HG02885 (cell line): Measurements from ENCODE around the gene BRF1.
"Not testable (repeated sequence)": the region's sequence is repeated elsewhere in the genome, so short reads cannot be mapped to it uniquely, and the experiment has no call there.

ENCODE experiments used
- ATAC-seq: cut with Tn5 transposase; IDR thresholded peaks from one replicate; pipeline ENCODE4 v1.9.1; 2021; ENCODE audit warnings: mild to moderate bottlenecking; ENCODE audit not compliant: unreplicated experiment, poor library complexity

BRF1 gene

DNA sequence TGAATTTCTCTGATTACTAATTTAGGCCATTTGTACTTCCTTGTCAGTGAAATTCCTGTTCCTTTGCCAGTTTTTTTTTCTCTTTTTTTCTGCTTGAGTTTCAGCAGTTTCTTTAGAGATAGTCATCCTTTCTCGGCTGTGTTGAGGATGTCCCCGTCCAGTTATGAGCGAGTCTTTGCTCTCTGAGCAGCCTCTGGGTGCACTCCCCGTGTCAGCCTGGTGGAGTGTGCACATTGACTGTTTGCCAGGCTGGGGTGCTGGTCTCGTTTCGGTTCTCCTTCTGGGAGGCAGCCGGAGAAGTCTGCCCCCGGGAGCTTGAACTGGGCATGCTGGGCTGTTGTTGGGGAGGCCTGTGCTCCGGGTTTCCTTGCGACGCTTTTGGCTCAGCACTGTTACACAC, 16.7 kb upstream of the BRF1 start:
- ATAC-seq = no peak

- no peak for ATAC-seq
Measured at GRCh38 chr14:105316968-105317510, 16.2 kb upstream of the BRF1 start.

DNA sequence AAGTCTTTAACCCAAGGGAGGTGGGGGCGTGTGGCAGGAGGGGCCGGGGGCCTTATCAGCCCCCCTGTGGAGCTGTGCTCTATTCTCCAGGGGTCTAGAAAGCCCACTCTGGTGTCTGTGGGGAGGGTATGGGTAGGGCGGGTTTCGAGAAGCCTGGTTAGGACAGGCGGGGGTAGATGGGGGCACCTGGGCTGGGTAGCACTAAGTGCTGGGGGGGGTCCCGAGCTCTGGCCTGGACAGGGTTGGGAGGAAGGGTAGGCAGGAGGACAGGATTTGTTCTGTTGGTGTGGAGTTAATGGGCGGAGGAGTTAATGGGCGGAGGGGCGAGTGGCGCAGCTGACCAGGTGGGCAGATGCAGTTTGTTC, 15.8 kb upstream of the BRF1 start:
- no peak for ATAC-seq

GRCh38 chr14:105315941-105316576, 15.3 kb upstream of the BRF1 start:
- ATAC-seq = no peak

DNA sequence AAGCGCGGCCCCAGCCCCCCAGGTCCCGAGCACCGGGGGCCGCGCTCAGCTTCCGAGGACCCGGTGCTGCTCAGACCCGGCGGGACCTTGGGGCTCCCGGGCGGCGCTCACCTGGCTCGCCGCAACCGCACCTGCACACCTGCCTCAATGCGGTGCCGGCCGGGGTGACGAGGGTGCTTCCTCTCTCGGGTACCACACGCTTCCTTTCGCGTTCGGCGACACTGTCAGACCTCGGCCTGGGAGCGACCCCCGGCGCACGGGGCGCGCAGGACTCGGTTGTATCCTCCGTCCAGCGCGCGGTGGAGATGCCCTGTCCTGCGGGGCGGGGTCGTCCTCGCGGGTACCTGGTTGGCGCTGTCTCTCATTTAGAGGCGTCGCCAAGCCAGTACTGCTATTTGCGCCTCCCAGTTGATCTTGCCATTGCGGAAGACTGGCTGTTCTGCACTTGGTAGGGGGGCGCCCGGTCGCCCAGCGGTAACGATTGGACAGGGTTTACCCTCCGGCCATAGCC, 14.5 kb upstream of the BRF1 start:
- ATAC-seq = peak; percentile 22

- ATAC-seq = peak; percentile 79
Measured at GRCh38 chr14:105314287-105315200, 13.7 kb upstream of the BRF1 start, which contains the start of gene PACS2. PACS2 (plus strand) TSS chr14:105314748; CDS start chr14:105314919, 171 bp downstream.

DNA sequence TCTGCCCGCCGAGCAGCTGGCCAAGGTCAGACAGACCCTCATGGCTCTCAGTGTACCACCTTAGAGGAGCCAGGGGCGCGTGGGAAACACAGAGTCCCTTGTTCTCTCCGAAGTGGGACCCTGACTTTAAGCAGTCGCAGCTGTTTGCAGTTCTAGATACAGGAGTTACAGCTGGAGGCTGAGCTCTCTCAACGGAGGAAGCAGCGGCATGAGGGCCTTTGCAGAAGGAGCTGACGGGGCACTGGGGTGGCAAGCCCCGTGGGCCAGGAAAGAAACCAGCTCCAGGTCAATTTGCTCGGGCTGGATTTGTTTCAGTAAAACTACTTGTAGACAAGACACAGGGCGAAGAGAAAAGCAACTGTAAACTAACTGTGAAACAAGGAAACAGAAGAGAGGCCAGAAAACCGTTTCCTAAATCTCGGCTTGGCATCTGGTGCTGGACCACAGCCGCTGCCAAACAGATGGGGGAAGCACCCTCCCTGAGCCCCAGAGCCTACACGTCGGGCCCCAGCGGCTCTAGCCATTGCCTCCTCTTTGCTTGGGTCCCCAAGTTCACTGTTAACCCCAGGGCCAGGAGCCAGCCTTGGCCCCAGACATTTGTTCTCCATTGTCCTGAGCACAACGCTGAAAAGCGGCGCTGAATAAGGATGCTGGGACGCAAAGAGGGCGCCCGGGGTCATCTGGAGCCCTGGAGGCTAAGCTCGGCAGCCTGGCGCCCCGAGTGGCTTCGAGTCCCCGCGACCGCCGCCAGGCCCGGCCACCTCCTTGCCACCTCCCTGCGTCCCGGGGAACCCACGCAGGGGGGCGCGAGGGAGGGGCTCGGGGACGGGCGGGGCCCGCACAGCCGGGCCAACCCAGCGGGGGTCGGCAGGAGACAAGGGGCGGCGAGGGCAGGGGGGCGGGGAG, 12.8 kb upstream of the BRF1 start:
- peak; percentile 18 for ATAC-seq

DNA sequence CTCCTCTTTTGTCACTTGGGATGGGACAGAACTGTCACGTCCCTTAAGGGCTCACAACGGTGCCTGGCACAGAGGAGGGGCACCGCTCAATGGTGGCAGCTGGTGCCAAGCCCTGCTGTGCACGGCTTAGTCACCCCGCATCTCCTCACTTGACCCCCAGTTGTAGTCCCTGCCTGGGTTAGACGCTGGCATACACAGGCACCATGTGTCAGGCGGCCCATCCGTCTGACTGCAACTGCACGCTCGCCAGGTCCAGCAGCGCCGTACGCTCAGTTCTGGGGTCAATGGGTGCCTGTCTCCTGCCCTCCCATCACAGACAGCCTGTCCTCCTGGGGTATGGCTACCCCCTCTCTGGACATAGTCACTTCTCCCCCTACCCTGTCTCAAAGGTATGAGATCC, 12.2 kb upstream of the BRF1 start:
- no peak for ATAC-seq

GRCh38 chr14:105311838-105312237, 11.0 kb upstream of the BRF1 start:
- ATAC-seq = no peak

- no peak for ATAC-seq
Measured at GRCh38 chr14:105309371-105309770, 8.6 kb upstream of the BRF1 start.

DNA sequence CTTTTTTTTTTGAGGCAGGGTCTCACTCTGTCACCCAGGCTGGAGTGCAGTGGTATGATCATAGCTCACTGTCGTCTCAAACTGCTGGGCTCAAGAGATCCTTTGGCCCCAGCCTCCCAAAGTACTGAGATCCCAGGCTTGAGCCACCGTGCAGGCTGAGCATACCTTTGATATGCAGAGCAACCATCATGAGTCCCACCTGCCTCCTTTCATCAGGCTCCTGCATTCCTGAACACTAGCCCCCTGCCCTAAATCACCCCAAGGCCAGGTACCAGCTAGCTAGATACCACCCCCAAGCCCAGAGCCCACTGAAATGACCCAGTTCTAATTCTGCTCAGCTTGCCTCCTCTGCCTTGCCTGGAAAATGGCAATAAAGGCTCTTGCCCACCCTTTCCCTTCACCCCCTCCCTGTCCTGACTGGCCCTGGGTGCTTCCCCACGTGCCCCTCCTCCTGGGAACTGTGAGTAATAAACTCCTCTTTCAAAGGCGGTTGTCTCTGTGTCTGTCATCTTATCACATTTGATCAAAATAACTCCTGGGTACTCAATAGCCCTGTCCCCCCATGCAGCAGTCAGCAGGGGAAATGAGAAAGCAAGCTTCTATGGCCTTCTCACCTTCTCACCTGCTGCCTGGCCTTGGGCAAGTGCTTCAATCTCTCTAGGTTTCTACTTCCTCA, 6.4 kb upstream of the BRF1 start:
- ATAC-seq = no peak

- ATAC-seq = no peak
Measured at GRCh38 chr14:105305791-105306190, 5.0 kb upstream of the BRF1 start.

DNA sequence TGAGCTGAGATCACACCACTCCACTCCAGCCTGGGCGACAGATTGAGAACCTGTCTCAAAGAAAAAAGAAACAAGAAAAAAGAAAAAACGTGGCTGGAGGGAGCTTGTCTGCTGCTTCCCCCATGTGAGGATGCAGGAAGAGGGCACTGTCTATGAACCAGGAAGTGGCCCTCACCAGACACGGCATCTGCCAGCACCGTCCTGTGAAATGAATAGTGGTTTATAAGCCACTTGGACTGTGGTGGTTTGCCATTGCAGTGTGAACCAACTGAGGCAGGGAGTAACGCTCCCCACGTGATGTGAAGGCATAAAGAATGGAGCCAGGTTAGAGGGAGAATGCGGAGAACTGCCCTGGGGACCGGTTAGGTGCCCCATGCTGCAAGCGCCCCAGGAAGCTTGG, 4.5 kb upstream of the BRF1 start:
- no peak for ATAC-seq

DNA sequence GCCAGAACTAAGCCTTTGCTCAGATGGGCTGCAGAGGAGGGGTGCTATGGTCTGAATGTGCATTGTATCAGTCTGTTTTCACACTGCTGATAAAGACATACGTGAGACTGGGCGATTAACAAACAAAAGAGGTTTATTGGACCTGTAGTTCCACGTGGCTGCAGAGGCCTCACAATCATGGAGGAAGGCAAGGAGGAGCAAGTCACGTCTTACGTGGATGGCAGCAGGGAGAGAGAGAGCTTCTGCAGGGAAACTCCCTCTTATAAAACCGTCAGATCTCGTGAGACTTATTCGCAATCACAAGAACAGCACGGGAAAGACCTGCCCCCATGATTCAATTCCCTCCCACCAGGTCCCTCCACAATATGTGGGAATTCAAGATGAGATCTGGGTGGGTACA, 3.8 kb upstream of the BRF1 start:
- ATAC-seq = no peak

GRCh38 chr14:105303949-105304348, 3.1 kb upstream of the BRF1 start:
- no peak for ATAC-seq

DNA sequence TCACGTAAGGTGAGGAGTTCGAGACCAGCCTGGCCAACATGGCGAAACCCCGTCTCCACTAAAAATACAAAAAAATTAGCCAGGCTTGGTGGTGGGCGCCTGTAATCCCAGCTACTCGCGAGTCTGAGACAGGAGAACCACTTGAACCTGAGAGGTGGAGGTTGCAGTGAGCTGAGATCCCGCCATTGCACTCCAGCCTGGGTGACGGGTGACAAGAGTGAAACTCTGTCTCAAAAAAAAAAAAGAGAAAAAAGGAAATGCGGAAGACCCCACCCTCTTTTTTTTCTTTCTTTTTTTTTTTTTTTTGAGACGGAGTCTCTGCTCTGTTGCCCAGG, 1.1 kb upstream of the BRF1 start:
- ATAC-seq = not testable (repeated sequence)

DNA sequence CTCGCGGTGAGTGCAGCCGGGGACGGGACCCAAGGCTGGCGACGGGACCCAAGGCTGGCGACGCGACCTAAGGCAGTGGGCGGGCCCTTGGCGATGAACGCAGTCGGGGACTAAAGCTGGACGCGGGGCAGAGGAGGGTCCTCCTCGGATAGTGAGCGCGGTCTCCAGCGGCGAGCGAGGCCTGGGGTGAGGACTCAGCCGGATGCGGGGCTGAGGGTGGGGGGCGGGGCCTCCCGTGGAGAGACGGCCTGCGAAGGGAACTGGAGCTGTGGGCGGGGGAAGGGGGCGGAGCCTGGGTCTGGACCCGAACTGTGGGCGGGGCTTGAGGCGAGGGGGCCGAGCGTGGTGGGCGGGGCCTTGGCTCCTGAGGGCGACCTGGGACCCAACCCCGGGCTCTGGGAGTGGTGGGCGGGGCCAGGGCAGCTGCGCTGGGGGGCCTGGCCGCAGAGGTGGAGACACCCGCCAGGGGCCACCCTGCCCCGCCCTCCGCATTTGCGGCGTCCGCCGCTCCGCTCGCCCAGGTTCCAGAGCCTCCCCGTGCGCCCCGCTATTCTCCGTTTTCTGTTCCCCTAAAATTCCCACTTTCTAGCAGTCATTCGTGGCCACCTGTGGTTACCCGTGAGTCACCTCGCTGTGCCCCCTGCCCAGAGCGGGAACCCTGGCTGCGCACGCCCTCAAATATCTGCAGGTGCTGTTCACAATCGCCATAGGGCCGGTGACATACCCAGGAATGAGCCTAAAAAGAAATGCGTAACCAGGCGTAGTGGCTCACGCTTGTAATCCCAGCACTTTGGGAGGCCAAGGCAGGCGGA, 508 bp upstream of the BRF1 start:
- ATAC-seq = peak; percentile 69

- peak; percentile 16 for ATAC-seq
Measured at GRCh38 chr14:105299654-105300541, 903 bp downstream of the BRF1 start.
